Measurements from ENCODE around the gene WNT9B. TPM values are rescaled to one million over a fixed set of nuclear protein-coding genes. Genes with fewer than 3 reads are reported as not detected.

The WNT9B gene
- total RNA-seq, 1 experiment from 2014 or later, result 0.70 TPM

DNA sequence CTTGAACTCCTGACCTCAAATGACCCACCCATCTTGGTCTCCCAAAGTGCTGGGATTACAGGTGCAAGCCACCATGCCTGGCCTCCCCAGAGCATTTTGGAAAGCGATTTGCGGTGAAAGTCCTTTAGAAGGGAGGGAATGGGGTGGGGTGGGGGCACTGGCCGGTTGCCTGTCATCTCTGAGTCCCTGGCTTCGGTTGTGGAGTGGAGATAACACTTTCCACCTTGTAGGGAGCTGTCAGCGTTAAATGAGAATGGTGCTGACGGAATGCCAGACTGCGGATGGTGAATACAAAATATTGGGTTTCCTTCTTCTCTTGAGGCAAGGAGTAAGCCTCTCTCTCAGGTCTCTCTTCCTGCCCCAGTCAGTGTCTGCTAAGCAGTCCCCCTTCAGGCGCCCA is 27.7 kb upstream of the WNT9B start:
- H3K79me1 ChIP-seq (ENCODE audit: insufficient read depth, low read depth, low read length, poor library complexity, severe bottlenecking), result no peaks in the 10 kb centered on the region
- no peak overlapping the region for H3K27ac ChIP-seq (ENCODE audit: insufficient read length, low read depth, low read length)
- H3K4me2 ChIP-seq (ENCODE audit: insufficient read depth, insufficient read length, low read length), result no peak overlapping the region
- no peak overlapping the region for H3K56ac ChIP-seq (ENCODE audit: insufficient read length, low read depth, low read length)
- no peak overlapping the region for H3T11ph ChIP-seq (ENCODE audit: low read length)
- H3K23me2 ChIP-seq (ENCODE audit: insufficient read length, low read depth, low read length, poor library complexity, severe bottlenecking), result peaks cover 20% of the 10 kb centered on the region
- H3K27me3 ChIP-seq (ENCODE audit: insufficient read depth, low read length), result peaks cover 20% of the 10 kb centered on the region
- no peak overlapping the region for H3K14ac ChIP-seq (ENCODE audit: insufficient read depth, low read length)
- H3K79me2 ChIP-seq (ENCODE audit: insufficient read depth, low read length), result no peaks in the 10 kb centered on the region
- Mint-ChIP-seq H3K4me3 (no peak overlapping the region), H3K27me3 (ENCODE audit: low read depth) (peaks cover 65% of the 10 kb centered on the region), H3K27ac (no peak overlapping the region), H3K36me3 (ENCODE audit: insufficient read depth in 1 of 3, low read depth in 3 of 3) (0 out of 7 replicates have a peak, but pooled peaks cover 0 to 2% (median 0%) of the 10 kb centered on the region in 3 experiments), H3K4me1 (peaks cover 18 to 28% of the 10 kb centered on the region in 2 experiments), H3K9me3 (no peaks in the 10 kb centered on the region; a peak in 1 of 5 replicates)
- no peak overlapping the region for H3K23ac ChIP-seq (ENCODE audit: insufficient read length, low read depth, low read length)
- H3K9ac ChIP-seq (ENCODE audit: extremely low read depth, insufficient read length, low read length), result no peak overlapping the region
- WGBS (ENCODE audit: extremely low coverage, insufficient read length, low lambda C conversion rate), result no CpG with 5 or more reads among the region's 8 CpGs
- no peak overlapping the region for H2BK120ac ChIP-seq (ENCODE audit: low read depth, low read length, poor library complexity, severe bottlenecking)
- H2BK5ac ChIP-seq (ENCODE audit: insufficient read length, low read length), result no peak overlapping the region
- no peak overlapping the region for H3K4ac ChIP-seq (ENCODE audit: low read depth, low read length)
- no peak overlapping the region for H2BK20ac ChIP-seq (ENCODE audit: low read depth, low read length, poor library complexity, severe bottlenecking)
- no peak overlapping the region for H2AK5ac ChIP-seq (ENCODE audit: insufficient read length, low read length)
- no peaks in the 10 kb centered on the region for H4K20me1 ChIP-seq (ENCODE audit: control insufficient read depth, insufficient read depth, insufficient read length)
- no peak for DNase-seq
- H2BK15ac ChIP-seq (ENCODE audit: low read depth, low read length), result no peak overlapping the region
- H2BK12ac ChIP-seq (ENCODE audit: insufficient read length, low read depth, low read length), result no peak overlapping the region
- H3K4me1 ChIP-seq (ENCODE audit: insufficient read depth, low read length), result peaks cover 5% of the 10 kb centered on the region; the same call in 1 of the 2 replicates
- no peak overlapping the region for H4K5ac ChIP-seq (ENCODE audit: insufficient read length, low read depth, low read length)
- H3K18ac ChIP-seq (ENCODE audit: insufficient read length, low read depth, low read length), result no peak overlapping the region
- no peak overlapping the region for H2AFZ ChIP-seq (ENCODE audit: low read length)
- no peak overlapping the region for H4K8ac ChIP-seq (replicated peaks; ENCODE audit: insufficient read length, low read depth, low read length)
- H3K9me3 ChIP-seq (ENCODE audit: control insufficient read depth, low read depth, low read length), result no peaks in the 10 kb centered on the region
- H4K91ac ChIP-seq (ENCODE audit: insufficient read length, low read depth, low read length), result no peak overlapping the region
- TF ChIP-seq, protein P1, sequence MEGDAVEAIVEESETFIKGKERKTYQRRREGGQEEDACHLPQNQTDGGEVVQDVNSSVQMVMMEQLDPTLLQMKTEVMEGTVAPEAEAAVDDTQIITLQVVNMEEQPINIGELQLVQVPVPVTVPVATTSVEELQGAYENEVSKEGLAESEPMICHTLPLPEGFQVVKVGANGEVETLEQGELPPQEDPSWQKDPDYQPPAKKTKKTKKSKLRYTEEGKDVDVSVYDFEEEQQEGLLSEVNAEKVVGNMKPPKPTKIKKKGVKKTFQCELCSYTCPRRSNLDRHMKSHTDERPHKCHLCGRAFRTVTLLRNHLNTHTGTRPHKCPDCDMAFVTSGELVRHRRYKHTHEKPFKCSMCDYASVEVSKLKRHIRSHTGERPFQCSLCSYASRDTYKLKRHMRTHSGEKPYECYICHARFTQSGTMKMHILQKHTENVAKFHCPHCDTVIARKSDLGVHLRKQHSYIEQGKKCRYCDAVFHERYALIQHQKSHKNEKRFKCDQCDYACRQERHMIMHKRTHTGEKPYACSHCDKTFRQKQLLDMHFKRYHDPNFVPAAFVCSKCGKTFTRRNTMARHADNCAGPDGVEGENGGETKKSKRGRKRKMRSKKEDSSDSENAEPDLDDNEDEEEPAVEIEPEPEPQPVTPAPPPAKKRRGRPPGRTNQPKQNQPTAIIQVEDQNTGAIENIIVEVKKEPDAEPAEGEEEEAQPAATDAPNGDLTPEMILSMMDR (conservative IDR thresholded peaks at IDR 0.05), result no peak
